Naive B cell (primary cell): ENCODE results near the gene DLG4. TPM values are rescaled to one million over a fixed set of nuclear protein-coding genes. Genes with fewer than 3 reads are reported as not detected.

Experiments used
- ATAC-seq, 2 donors: fragments of 150-1000 bp; cut with Tn5 transposase; 2 replicates each; pipeline ENCODE4 v1.10.0; 2021; ENCODE audit warnings: low read depth in 2 of 2, mild to moderate bottlenecking in 2 of 2, moderate library complexity in 2 of 2
- DNase-seq: peaks from one replicate; pipeline ENCODE4 v3.0.0; 2022
- H3K27ac Mint-ChIP-seq, 6 donors: one replicate each; pipeline ENCODE4 v1.8.0; 2020 to 2022; ENCODE audit warnings: mild to moderate bottlenecking in 6 of 6, mixed read lengths in 6 of 6, moderate library complexity in 5 of 6, inconsistent platforms in 2 of 6
- H3K27me3 Mint-ChIP-seq, 3 donors: one replicate each; pipeline ENCODE4 v1.8.0; 2021 to 2022; ENCODE audit warnings: mixed read lengths in 3 of 3, mild to moderate bottlenecking in 1 of 3
- H3K36me3 Mint-ChIP-seq, 2 donors: one replicate each; pipeline ENCODE4 v1.8.0; 2020 to 2022; ENCODE audit warnings: mixed read lengths in 2 of 2, inconsistent platforms in 1 of 2, mild to moderate bottlenecking in 1 of 2
- H3K4me1 Mint-ChIP-seq, 3 donors: one replicate each; pipeline ENCODE4 v1.8.0; 2020 to 2022; ENCODE audit warnings: mixed read lengths in 3 of 3, inconsistent platforms in 1 of 3, mild to moderate bottlenecking in 1 of 3, moderate library complexity in 1 of 3
- H3K4me3 Mint-ChIP-seq, 8 donors: one replicate each; pipeline ENCODE4 v1.8.0; 2020 to 2022; ENCODE audit warnings: mild to moderate bottlenecking in 8 of 8, mixed read lengths in 8 of 8, moderate library complexity in 8 of 8, inconsistent platforms in 2 of 8
- H3K9me3 Mint-ChIP-seq, 7 donors: one replicate each; pipeline ENCODE4 v1.8.0; 2020 to 2022; ENCODE audit warnings: mixed read lengths in 7 of 7, mild to moderate bottlenecking in 5 of 7, inconsistent platforms in 2 of 7, moderate library complexity in 1 of 7
- polyA plus RNA-seq, 6 donors: library from polyadenylated mRNA; unstranded; fragments of 300-500 nt; fragmentation: Illumina TruSeq; gene quantifications; one replicate each; pipeline ENCODE4 v1.2.3, GENCODE V29; 2021; ENCODE audit warnings: low read depth in 6 of 6

The DLG4 gene
- polyA plus RNA-seq, 6 donors from 2014 or later, result 0.06 to 0.29 (median 0.22) TPM; not detected in 1

- Mint-ChIP-seq H3K4me1 (peaks cover 43 to 52% (median 51%) of the 10 kb centered on the region in 3 donors), H3K4me3 (peak overlapping the region; percentile 87 to 100 (median 98)), H3K27ac (peak overlapping the region; percentile 98 to 100 (median 100)), H3K9me3 (peaks cover 0 to 4% (median 0%) of the 10 kb centered on the region in 7 donors), H3K36me3 (peaks cover 15 to 36% of the 10 kb centered on the region in 2 donors), H3K27me3 (no peaks in the 10 kb centered on the region)
- peak; percentile 37 to 49 for ATAC-seq
- DNase-seq, result peak; percentile 93
Observed at GRCh38 chr17:7242717-7243452, 23.2 kb upstream of the DLG4 start.

DNA sequence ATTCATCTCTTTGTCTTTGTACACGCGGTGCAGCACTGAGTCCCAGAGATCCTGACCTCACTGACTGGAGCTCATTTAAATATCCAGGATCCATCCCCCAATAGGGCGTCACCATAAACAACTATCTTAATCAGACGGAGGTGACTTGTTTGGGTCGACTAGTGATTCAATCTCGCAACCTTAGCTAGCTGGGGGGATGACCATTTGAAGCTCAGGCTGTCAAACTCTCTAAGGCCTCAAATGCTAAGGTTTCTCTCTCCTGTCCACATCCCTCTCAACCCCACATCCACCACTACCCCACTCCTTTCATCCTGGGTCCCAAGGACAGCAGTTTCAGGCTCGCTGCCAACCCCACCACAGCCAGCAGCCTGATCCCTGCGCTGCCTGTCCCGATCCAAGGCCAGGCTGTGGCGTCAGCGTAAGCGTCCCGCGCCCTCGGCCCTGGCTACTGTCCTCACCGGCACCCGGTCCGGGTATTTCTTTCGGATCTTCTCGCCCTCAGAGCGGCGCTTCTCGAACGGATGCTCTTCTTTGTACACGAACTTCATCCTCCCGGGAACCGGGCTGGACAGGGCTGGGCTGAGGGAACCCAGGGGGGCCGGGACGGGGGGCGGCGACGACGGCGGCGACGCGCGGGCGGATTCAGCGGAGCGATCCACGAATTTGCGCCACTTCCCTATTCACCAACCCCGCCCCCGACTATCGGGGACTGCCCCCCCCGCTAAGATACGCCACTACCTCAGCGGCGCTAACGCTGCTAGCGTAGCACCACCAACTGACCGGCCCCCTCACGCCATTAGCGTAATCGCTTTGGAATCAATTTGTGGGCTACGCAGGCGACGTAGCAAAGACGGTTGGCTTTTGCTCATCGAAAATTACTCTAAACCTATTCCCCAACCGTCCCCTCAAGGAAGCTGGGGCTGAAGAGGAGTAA is 22.4 kb upstream of the DLG4 start, which contains the start of gene GABARAP:
Gene GABARAP, minus strand, starts transcription at position 667 of the 934 bp plus-strand sequence. Its CDS starts 119 bp downstream, at position 548.
- no peaks in the 10 kb centered on the region for H3K27me3 Mint-ChIP-seq
- H3K36me3 Mint-ChIP-seq, result peaks cover 15 to 38% of the 10 kb centered on the region in 2 donors
- H3K4me1 Mint-ChIP-seq, result peaks cover 46 to 56% (median 55%) of the 10 kb centered on the region in 3 donors
- peak; percentile 22 to 32 for ATAC-seq
- H3K4me3 Mint-ChIP-seq, result peak within 1 kb of the TSS; percentile 87 to 100 (median 98)
- H3K27ac Mint-ChIP-seq, result peak within 1 kb of the TSS; percentile 98 to 100 (median 100)
- peak; percentile 90 for DNase-seq
- peaks cover 0 to 4% (median 0%) of the 10 kb centered on the region in 7 donors for H3K9me3 Mint-ChIP-seq

DNA sequence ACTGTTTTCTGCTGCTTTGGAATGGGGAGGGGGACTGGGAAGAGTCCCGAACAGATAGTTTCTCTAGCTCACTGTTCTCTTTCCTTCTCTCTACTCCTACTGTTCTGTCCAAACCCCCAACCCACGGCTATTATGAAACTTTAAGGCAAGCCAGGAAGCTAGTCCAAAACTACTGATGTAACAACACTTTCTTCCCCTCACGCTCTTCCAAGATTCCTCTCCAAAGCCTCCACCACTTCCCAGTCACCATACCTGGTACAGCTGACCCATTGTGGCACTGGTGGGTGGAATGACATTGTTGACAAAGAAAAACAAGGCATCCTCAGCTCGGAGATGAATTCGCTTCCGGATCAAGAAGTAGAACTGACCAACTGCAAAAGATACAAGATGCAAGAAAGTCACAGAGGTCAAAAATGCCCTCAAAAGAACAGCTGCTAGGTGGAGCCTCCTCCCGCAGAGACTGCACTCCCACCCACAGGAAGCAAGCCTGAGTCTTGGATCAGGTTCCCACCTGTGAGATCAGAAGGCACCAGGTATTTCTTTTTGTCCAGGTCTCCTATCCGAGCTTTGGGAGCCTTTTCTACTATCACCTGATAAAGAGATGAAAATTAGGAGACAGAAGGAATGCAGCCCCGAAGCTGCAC is 21.6 kb upstream of the DLG4 start:
- ATAC-seq (no peak), DNase-seq (no peak)
- Mint-ChIP-seq H3K4me3 (peak overlapping the region; percentile 87 to 100 (median 98)), H3K27ac (peak overlapping the region in 5 of 6 donors; percentile 98 to 100 (median 100)), H3K36me3 (peaks cover 9 to 36% of the 10 kb centered on the region in 2 donors), H3K4me1 (peaks cover 47 to 58% (median 55%) of the 10 kb centered on the region in 3 donors), H3K27me3 (no peaks in the 10 kb centered on the region), H3K9me3 (peaks cover 0 to 4% (median 0%) of the 10 kb centered on the region in 7 donors)

- ATAC-seq (peak; percentile 7 to 9), DNase-seq (peak; percentile 62)
- Mint-ChIP-seq H3K9me3 (peaks cover 0 to 4% (median 0%) of the 10 kb centered on the region in 7 donors), H3K36me3 (peaks cover 4 to 32% of the 10 kb centered on the region in 2 donors), H3K4me3 (peak overlapping the region; percentile 87 to 100 (median 98)), H3K27me3 (no peaks in the 10 kb centered on the region), H3K27ac (peak overlapping the region; percentile 80 to 100 (median 98)), H3K4me1 (peaks cover 51 to 62% (median 57%) of the 10 kb centered on the region in 3 donors)
Observed at GRCh38 chr17:7240375-7240774, 20.7 kb upstream of the DLG4 start.

- peaks cover 0 to 4% (median 0%) of the 10 kb centered on the region in 7 donors for H3K9me3 Mint-ChIP-seq
- H3K27me3 Mint-ChIP-seq, result no peaks in the 10 kb centered on the region
- H3K4me3 Mint-ChIP-seq, result peak within 1 kb of the TSS; percentile 87 to 100 (median 98)
- peaks cover 61 to 73% (median 65%) of the 10 kb centered on the region in 3 donors for H3K4me1 Mint-ChIP-seq
- peaks cover 4 to 32% of the 10 kb centered on the region in 2 donors for H3K36me3 Mint-ChIP-seq
- peak within 1 kb of the TSS; percentile 91 to 100 (median 98) for H3K27ac Mint-ChIP-seq
- peak; percentile 93 for DNase-seq
- peak; percentile 59 to 61 for ATAC-seq
Observed at GRCh38 chr17:7239091-7240027, 19.7 kb upstream of the DLG4 start, which contains the start of gene PHF23. TSS of gene PHF23 (minus strand) at chr17:7239457. CDS start at chr17:7239279, 178 bp downstream.

- no peaks in the 10 kb centered on the region for H3K27me3 Mint-ChIP-seq
- H3K4me3 Mint-ChIP-seq, result peak overlapping the region; percentile 87 to 100 (median 98)
- peaks cover 0 to 4% (median 0%) of the 10 kb centered on the region in 7 donors for H3K9me3 Mint-ChIP-seq
- DNase-seq (no peak), ATAC-seq (no peak)
- H3K27ac Mint-ChIP-seq, result peak overlapping the region; percentile 91 to 100 (median 96)
- peaks cover 66 to 78% (median 70%) of the 10 kb centered on the region in 3 donors for H3K4me1 Mint-ChIP-seq
- peaks cover 4 to 32% of the 10 kb centered on the region in 2 donors for H3K36me3 Mint-ChIP-seq
Observed at GRCh38 chr17:7238420-7239090, 18.9 kb upstream of the DLG4 start.

DNA sequence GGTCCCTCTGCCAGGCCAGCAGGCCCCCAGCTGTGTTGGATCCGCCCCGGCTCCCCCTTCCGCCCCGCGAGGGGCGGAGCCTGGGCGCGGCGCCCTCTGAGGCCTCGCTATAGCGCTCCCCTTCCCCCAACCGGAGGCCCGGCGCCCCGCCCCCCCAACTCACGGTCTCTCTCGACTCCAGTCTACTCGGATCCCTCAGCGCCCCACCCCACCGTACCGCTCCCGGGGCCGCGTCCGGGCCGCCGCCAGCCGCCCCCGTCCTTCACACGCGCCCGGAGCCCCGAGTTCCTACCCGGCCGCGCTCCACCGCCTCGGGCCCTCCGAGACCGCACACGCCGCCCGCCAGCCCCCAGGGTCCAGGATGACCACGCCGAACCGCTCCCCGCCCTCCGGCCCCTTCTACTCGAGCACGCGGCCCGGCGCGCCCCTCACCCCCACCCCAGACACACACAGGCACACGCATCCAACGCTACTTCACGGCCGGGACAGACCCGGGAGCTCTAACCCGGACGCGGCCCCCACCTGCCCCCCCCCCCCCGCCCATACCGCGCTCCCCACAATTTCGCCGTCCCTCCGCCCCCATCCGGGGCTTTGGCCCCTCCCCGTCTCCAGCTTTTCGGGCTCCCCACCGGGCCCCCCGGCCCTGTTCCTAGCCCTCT is 18.3 kb upstream of the DLG4 start:
- DNase-seq (peak; percentile 72), ATAC-seq (peak; percentile 27 to 32)
- H3K27ac Mint-ChIP-seq, result peak overlapping the region; percentile 87 to 100 (median 94)
- H3K9me3 Mint-ChIP-seq, result peaks cover 0 to 4% (median 0%) of the 10 kb centered on the region in 7 donors
- peak overlapping the region; percentile 87 to 100 (median 98) for H3K4me3 Mint-ChIP-seq
- no peaks in the 10 kb centered on the region for H3K27me3 Mint-ChIP-seq
- H3K36me3 Mint-ChIP-seq, result peaks cover 4 to 32% of the 10 kb centered on the region in 2 donors
- peaks cover 68 to 79% (median 71%) of the 10 kb centered on the region in 3 donors for H3K4me1 Mint-ChIP-seq

- Mint-ChIP-seq H3K9me3 (no peaks in the 10 kb centered on the region), H3K4me3 (peak overlapping the region; percentile 87 to 100 (median 98)), H3K27ac (peak overlapping the region; percentile 0 to 100 (median 93))
Observed at GRCh38 chr17:7237266-7237760, 17.7 kb upstream of the DLG4 start.

GRCh38 chr17:7236808-7237207 is 17.2 kb upstream of the DLG4 start:
- H3K4me1 Mint-ChIP-seq, result peaks cover 70 to 79% (median 73%) of the 10 kb centered on the region in 3 donors
- H3K9me3 Mint-ChIP-seq, result no peaks in the 10 kb centered on the region
- peak overlapping the region in 4 of 6 donors; percentile 0 to 100 (median 95) for H3K27ac Mint-ChIP-seq
- ATAC-seq (no peak), DNase-seq (no peak)
- no peaks in the 10 kb centered on the region for H3K27me3 Mint-ChIP-seq
- H3K4me3 Mint-ChIP-seq, result peak overlapping the region; percentile 77 to 100 (median 97)
- peaks cover under 1 to 25% of the 10 kb centered on the region in 2 donors for H3K36me3 Mint-ChIP-seq

More at GRCh38 chr17:7237266-7237760, 17.7 kb upstream of the DLG4 start:
- Mint-ChIP-seq H3K4me1 (peaks cover 69 to 78% (median 73%) of the 10 kb centered on the region in 3 donors), H3K36me3 (peaks cover 4 to 30% of the 10 kb centered on the region in 2 donors), H3K27me3 (no peaks in the 10 kb centered on the region)
- DNase-seq (no peak), ATAC-seq (no peak)

DNA sequence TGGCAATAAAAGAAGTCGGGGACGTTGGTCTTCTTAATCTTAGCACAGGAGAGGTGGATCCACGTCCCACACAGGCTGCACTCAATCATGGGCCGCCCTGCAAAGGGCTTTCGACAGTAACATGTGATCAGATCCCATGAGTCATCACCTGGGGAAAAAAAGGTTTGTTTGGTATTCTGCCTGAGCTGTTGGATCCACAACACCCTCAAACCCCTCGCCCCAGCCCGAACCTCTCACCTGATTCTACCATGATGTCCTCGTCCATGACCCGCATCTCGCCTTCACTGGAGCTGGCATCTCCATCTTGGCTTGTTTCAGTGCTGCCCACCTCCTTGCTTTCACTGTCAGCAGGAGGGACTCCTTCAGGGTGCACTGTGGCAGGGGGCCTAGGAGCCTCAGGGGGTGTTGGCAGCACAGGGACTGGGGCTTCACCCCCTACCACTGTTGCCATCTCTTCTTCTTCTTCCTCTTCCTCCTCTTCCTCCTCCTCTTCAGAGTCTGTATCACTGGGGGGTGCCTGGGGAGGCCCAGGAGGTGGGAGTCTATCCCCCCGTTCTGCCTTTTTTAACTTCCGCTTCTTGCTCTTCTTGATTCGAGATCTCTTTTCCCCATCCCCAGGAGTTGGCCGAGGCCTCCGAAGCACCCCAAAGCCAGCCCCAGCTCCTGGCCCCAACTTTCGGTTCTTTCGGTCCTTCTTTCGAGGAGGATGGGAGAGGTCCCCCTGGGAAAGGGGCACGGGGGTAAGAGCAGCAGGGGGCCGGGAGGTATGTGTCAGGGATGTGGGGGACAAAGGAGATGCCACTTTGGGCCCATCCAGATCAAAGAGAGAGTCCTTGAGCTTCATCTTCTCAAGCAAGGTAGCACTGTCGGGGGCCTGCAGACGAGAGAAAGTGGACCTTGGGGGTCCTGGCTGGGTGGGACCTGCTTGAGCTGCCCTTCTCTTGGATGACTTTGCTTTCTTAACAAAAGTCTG is 16.3 kb upstream of the DLG4 start:
- H3K9me3 Mint-ChIP-seq, result no peaks in the 10 kb centered on the region
- no peaks in the 10 kb centered on the region for H3K27me3 Mint-ChIP-seq
- peaks cover 63 to 72% (median 66%) of the 10 kb centered on the region in 3 donors for H3K4me1 Mint-ChIP-seq
- H3K27ac Mint-ChIP-seq, result peak overlapping the region in 4 of 6 donors; percentile 84 to 100 (median 92)
- H3K36me3 Mint-ChIP-seq, result peaks cover 0 to 16% of the 10 kb centered on the region in 2 donors
- DNase-seq, result no peak
- ATAC-seq, result no peak
- peak overlapping the region; percentile 30 to 100 (median 96) for H3K4me3 Mint-ChIP-seq
